ENCODE data around the gene SLC22A4.

Gene SLC22A4

DNA sequence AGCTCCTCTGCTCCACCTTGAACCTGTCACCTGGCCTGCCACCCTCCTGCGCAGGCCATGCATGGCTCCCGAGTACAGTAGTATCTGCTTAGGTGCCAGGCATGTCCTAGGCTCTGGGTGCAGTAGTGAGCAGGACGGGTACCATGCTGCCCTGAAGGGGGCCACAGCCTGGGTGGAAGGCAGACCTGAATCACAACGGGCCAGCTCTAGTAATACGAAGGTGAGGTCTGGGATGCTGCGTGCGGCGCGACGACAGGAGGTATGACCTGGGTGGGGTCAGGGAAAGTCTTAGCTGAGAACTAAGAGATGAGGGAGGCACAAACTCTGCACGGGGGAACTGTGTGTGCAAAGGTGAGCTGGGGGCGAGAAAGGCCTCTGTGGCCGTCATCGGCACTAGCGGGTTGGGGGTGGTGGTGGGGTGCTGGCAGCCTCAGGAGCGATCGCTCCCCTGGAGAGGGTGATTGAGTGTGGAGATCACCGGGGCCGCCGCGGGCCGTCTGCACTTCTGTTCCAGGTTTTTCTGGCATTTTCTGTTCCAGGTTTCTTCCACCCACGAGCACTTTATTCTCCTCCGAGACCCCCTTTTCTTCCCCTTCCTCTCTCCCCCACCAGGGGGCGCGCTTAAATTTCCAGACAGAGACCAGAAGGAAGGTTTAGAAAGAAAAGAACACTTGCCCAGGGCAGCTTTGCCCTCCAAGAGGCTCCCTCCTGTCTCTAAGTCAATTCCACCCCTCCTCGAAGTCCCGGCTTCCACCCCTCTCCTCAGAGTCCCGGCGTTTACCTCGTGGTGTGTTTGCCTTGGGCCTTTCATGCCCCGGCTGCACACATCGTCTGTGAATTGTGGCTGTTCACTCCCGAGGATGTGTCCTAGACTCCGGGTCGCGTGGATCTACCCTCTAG lies 21.6 kb upstream of the SLC22A4 start:
- Histone ChIP-seq H3K4me1 (ENCODE audit: insufficient read depth, poor library complexity, severe bottlenecking) (no peaks in the 10 kb centered on the region), H3K27ac (ENCODE audit: poor library complexity, severe bottlenecking) (no peak overlapping the region), H3K27me3 (ENCODE audit: insufficient read depth, poor library complexity, severe bottlenecking) (no peaks in the 10 kb centered on the region), H3K4me3 (ENCODE audit: severe bottlenecking) (no peak overlapping the region), H3K9me3 (ENCODE audit: severe bottlenecking) (no peaks in the 10 kb centered on the region), H3K36me3 (ENCODE audit: low read depth) (peaks cover 20% of the 10 kb centered on the region)
- DNase-seq (ENCODE audit: low spot score): peak; percentile 61
- ATAC-seq (ENCODE audit: low read depth): peak; percentile 1; the same call in 1 of the 3 replicates
- TF ChIP-seq, protein P1, sequence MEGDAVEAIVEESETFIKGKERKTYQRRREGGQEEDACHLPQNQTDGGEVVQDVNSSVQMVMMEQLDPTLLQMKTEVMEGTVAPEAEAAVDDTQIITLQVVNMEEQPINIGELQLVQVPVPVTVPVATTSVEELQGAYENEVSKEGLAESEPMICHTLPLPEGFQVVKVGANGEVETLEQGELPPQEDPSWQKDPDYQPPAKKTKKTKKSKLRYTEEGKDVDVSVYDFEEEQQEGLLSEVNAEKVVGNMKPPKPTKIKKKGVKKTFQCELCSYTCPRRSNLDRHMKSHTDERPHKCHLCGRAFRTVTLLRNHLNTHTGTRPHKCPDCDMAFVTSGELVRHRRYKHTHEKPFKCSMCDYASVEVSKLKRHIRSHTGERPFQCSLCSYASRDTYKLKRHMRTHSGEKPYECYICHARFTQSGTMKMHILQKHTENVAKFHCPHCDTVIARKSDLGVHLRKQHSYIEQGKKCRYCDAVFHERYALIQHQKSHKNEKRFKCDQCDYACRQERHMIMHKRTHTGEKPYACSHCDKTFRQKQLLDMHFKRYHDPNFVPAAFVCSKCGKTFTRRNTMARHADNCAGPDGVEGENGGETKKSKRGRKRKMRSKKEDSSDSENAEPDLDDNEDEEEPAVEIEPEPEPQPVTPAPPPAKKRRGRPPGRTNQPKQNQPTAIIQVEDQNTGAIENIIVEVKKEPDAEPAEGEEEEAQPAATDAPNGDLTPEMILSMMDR (IDR thresholded peaks at IDR 0.05; ENCODE audit: poor library complexity, severe bottlenecking): peak; percentile 92

DNA sequence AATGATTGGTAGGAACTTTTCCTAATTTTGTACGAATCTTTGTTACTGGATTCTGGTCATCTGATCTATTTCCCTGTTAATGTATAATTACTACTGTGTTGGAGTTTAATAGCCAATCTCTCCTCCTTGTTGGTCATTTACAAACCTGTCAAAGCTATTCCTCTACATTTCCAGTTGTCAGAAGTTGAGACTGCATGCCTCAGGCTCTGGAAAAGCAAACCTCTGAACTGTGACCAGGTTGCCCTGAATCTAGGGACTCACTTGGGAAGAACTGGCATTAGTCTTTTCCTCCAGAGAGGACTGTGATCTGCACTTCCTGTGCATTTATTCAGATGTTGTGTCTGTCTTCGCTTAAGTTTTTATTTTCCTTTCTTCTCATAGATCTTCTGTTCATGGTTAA lies 20.6 kb upstream of the SLC22A4 start:
- DNase-seq (ENCODE audit: low spot score) (no peak), ATAC-seq (ENCODE audit: low read depth) (no peak)
- Histone ChIP-seq H3K36me3 (ENCODE audit: low read depth) (peaks cover 17% of the 10 kb centered on the region), H3K4me1 (ENCODE audit: insufficient read depth, poor library complexity, severe bottlenecking) (no peaks in the 10 kb centered on the region), H3K27me3 (ENCODE audit: insufficient read depth, poor library complexity, severe bottlenecking) (no peaks in the 10 kb centered on the region), H3K4me3 (ENCODE audit: severe bottlenecking) (no peak overlapping the region), H3K9me3 (ENCODE audit: severe bottlenecking) (no peaks in the 10 kb centered on the region), H3K27ac (ENCODE audit: poor library complexity, severe bottlenecking) (no peak overlapping the region)
- TF ChIP-seq, protein P1 (IDR thresholded peaks at IDR 0.05; ENCODE audit: poor library complexity, severe bottlenecking): no peak

- TF ChIP-seq, protein P1 (IDR thresholded peaks at IDR 0.05; ENCODE audit: poor library complexity, severe bottlenecking): no peak
- H3K4me1 ChIP-seq (ENCODE audit: insufficient read depth, poor library complexity, severe bottlenecking): no peaks in the 10 kb centered on the region
- no peaks in the 10 kb centered on the region for H3K27me3 ChIP-seq (ENCODE audit: insufficient read depth, poor library complexity, severe bottlenecking)
- H3K36me3 ChIP-seq (ENCODE audit: low read depth): peaks cover 17% of the 10 kb centered on the region
- DNase-seq (ENCODE audit: low spot score) (peak; percentile 64), ATAC-seq (ENCODE audit: low read depth) (no peak)
- H3K9me3 ChIP-seq (ENCODE audit: severe bottlenecking): no peaks in the 10 kb centered on the region
- no peak overlapping the region for H3K4me3 ChIP-seq (ENCODE audit: severe bottlenecking)
- no peak overlapping the region for H3K27ac ChIP-seq (ENCODE audit: poor library complexity, severe bottlenecking)
Measured at GRCh38 chr5:132274050-132274792, 20.0 kb upstream of the SLC22A4 start.

GRCh38 chr5:132275367-132276220 lies 18.6 kb upstream of the SLC22A4 start:
- Histone ChIP-seq H3K4me1 (ENCODE audit: insufficient read depth, poor library complexity, severe bottlenecking) (no peaks in the 10 kb centered on the region), H3K27me3 (ENCODE audit: insufficient read depth, poor library complexity, severe bottlenecking) (no peaks in the 10 kb centered on the region), H3K4me3 (ENCODE audit: severe bottlenecking) (no peak overlapping the region), H3K9me3 (ENCODE audit: severe bottlenecking) (no peaks in the 10 kb centered on the region), H3K36me3 (ENCODE audit: low read depth) (peaks cover 17% of the 10 kb centered on the region), H3K27ac (ENCODE audit: poor library complexity, severe bottlenecking) (no peak overlapping the region)
- TF ChIP-seq, protein P1 (IDR thresholded peaks at IDR 0.05; ENCODE audit: poor library complexity, severe bottlenecking): no peak
- peak; percentile 31 for DNase-seq (ENCODE audit: low spot score)
- ATAC-seq (ENCODE audit: low read depth): no peak

Data from RWPE2 (cell line).